PC-3 (cell line): Measurements from ENCODE around the gene GAB2. TPM values are rescaled to one million over a fixed set of nuclear protein-coding genes. Genes with fewer than 3 reads are reported as not detected.
A peak's percentile ranks its signal among the peaks of the same experiment; 100 is the strongest.

Experiments
- ATAC-seq: fragments of 200-7000 bp; cut with Tn5 transposase; 2 replicates; pipeline ENCODE4 v1.9.1; 2020; ENCODE audit warnings: mild to moderate bottlenecking, moderate library complexity
- BruUV-seq: library from RNA; stranded (reverse); fragments of 400-500 nt; replicated peaks from 2 replicates; lab custom pipeline; 2021; lab: Mats Ljungman, UMichigan
- CTCF ChIA-PET: fragments of 300-600 bp; sonication (Branson Sonifier 250); formaldehyde crosslinking; loops from one replicate; lab custom pipeline; 2022; ENCODE audit warnings: antibody characterized with exemption; lab: Charles Lee
- POLR2A ChIA-PET: fragments of 300-600 bp; sonication (Branson Sonifier 250); formaldehyde crosslinking; loops from one replicate; lab custom pipeline; 2022; ENCODE audit warnings: antibody characterized with exemption; ENCODE audit not compliant: unreplicated experiment; lab: Charles Lee
- DNase-seq: peaks from one replicate; pipeline ENCODE4 v3.0.0-alpha.2; 2015
- H2AFZ ChIP-seq: fragments of 300-600 bp; sonication (generic); 2 replicates; pipeline ENCODE4 v1.6.0; 2016; ENCODE audit warnings: antibody characterized with exemption, low read length
- H3F3A ChIP-seq: fragments of 300-600 bp; sonication (generic); one replicate; pipeline ENCODE4 v1.6.0; 2017; ENCODE audit warnings: antibody characterized with exemption, low read length, control low read depth, mild to moderate bottlenecking; ENCODE audit not compliant: unreplicated experiment
- H3K27ac ChIP-seq: fragments of 300-600 bp; sonication (generic); 2 replicates; pipeline ENCODE4 v1.5.1; 2016; ENCODE audit warnings: mild to moderate bottlenecking, low read length
- H3K27me3 ChIP-seq: fragments of 300-600 bp; sonication (generic); 2 replicates; pipeline ENCODE4 v1.6.1; 2016; ENCODE audit warnings: low read length, mixed read lengths
- H3K36me3 ChIP-seq: fragments of 300-600 bp; sonication (generic); 2 replicates; pipeline ENCODE4 v1.6.1; 2016; ENCODE audit warnings: low read depth, mixed run types, low read length, mixed read lengths
- H3K4me1 ChIP-seq: fragments of 300-600 bp; sonication (generic); 2 replicates; pipeline ENCODE4 v1.5.1; 2016; ENCODE audit warnings: low read length; ENCODE audit not compliant: insufficient read depth
- H3K4me2 ChIP-seq: fragments of 300-600 bp; sonication (generic); 2 replicates; pipeline ENCODE4 v1.6.0; 2016; ENCODE audit warnings: low read length
- H3K4me3 ChIP-seq: fragments of 300-600 bp; sonication (generic); 2 replicates; pipeline ENCODE4 v1.5.1; 2016; ENCODE audit warnings: mild to moderate bottlenecking, low read length, mixed read lengths
- H3K79me2 ChIP-seq: fragments of 300-600 bp; sonication (generic); 2 replicates; pipeline ENCODE4 v1.6.1; 2017; ENCODE audit warnings: low read length, mixed read lengths
- H3K9ac ChIP-seq: fragments of 300-600 bp; sonication (generic); 2 replicates; pipeline ENCODE4 v1.6.0; 2016; ENCODE audit warnings: mild to moderate bottlenecking, low read length
- H3K9me2 ChIP-seq: fragments of 300-600 bp; sonication (generic); replicated peaks from 2 replicates; pipeline ENCODE4 v1.6.1; 2016; ENCODE audit warnings: mixed run types, low read length, mixed read lengths
- H3K9me3 ChIP-seq: fragments of 300-600 bp; sonication (generic); 2 replicates; pipeline ENCODE4 v1.6.1; 2016; ENCODE audit warnings: low read length, mixed read lengths
- H4K20me1 ChIP-seq: fragments of 300-600 bp; sonication (generic); 2 replicates; pipeline ENCODE4 v1.6.1; 2016; ENCODE audit warnings: low read length, mixed read lengths
- EZH2 ChIP-seq: fragments of 300-600 bp; sonication (generic); IDR thresholded peaks from one replicate; pipeline ENCODE4 v1.6.1; 2017; ENCODE audit warnings: antibody characterized with exemption, mild to moderate bottlenecking, low read length; ENCODE audit not compliant: unreplicated experiment
- EZH2phosphoT487 ChIP-seq: fragments of 300-600 bp; sonication (generic); IDR thresholded peaks from 2 replicates; pipeline ENCODE4 v1.6.1; 2018; ENCODE audit warnings: mild to moderate bottlenecking, antibody characterized with exemption, low read length, borderline replicate concordance
- intact Hi-C: fragments of 100-400 bp; cut with micrococcal nuclease; formaldehyde crosslinking; loops from 2 replicates; pipeline ENCODE4 v1.9.0; 2023
- total RNA-seq: library from RNA; depleted of rRNA; stranded (reverse); fragments of >200 nt; gene quantifications from 2 replicates; pipeline ENCODE4 v1.2.3, GENCODE V29; 2014
- TF ChIP-seq, protein P1 (sequence below): fragments of 300-600 bp; sonication (generic); conservative IDR thresholded peaks from 2 replicates; pipeline ENCODE4 v1.5.1; 2017; ENCODE audit warnings: antibody characterized with exemption, low read depth, mild to moderate bottlenecking, low read length

The GAB2 gene
- total RNA-seq, 1 experiment from 2014 or later = 7.1 TPM

DNA sequence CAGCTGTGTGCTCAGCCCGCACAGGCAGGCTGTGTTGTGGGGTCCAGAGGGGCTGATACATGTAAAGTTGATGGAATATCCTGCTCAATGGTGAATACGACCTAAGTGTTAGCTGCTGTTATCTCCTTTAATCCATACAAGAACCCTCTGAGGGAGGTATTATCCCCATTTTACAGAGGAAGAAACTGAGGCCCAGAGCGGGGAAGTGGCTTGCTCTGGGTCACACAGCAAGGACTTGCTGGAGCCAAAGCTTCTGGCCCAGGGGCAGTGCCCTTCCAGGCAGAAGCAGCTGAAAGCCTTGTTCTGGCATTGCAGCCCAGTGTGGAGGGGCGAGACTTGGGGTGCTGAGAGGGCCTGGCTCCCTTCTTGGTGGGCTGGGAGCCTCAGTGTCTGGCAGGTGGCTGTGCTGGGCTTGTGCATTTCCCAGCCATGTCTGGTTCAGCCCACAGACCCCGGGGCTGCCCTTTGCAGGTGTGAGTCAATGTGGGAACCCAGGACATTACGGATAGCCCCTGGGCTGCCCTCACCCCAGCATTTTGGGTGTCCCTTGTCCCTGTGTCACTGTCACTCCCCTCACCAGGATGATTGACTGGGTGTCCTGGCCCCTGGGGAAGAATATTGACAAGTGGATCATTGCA, 218.5 kb downstream of the GAB2 start:
- H3K36me3 ChIP-seq = peaks cover 2% of the 10 kb centered on the region; the same call in 1 of the 2 replicates
- H3K9me3 ChIP-seq = no peaks in the 10 kb centered on the region
- TSS peak; percentile 20 for BruUV-seq
- H3K9me2 ChIP-seq = no peaks in the 10 kb centered on the region
- no peak overlapping the region for H3K4me2 ChIP-seq
- no peak overlapping the region for H3K4me3 ChIP-seq
- no peak overlapping the region for H2AFZ ChIP-seq
- no peak overlapping the region for H3K9ac ChIP-seq
- intact Hi-C loops = no loop called here
- H3K27me3 ChIP-seq = no peaks in the 10 kb centered on the region
- H3K79me2 ChIP-seq = no peaks in the 10 kb centered on the region
- H3K27ac ChIP-seq = no peak overlapping the region
- DNase-seq (no peak), ATAC-seq (no peak)
- CTCF ChIA-PET = no interaction called here
- peaks cover 8% of the 10 kb centered on the region for H3K4me1 ChIP-seq
- H4K20me1 ChIP-seq = no peaks in the 10 kb centered on the region
- TF ChIP-seq, protein P1, sequence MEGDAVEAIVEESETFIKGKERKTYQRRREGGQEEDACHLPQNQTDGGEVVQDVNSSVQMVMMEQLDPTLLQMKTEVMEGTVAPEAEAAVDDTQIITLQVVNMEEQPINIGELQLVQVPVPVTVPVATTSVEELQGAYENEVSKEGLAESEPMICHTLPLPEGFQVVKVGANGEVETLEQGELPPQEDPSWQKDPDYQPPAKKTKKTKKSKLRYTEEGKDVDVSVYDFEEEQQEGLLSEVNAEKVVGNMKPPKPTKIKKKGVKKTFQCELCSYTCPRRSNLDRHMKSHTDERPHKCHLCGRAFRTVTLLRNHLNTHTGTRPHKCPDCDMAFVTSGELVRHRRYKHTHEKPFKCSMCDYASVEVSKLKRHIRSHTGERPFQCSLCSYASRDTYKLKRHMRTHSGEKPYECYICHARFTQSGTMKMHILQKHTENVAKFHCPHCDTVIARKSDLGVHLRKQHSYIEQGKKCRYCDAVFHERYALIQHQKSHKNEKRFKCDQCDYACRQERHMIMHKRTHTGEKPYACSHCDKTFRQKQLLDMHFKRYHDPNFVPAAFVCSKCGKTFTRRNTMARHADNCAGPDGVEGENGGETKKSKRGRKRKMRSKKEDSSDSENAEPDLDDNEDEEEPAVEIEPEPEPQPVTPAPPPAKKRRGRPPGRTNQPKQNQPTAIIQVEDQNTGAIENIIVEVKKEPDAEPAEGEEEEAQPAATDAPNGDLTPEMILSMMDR = no peak
- TF ChIP-seq EZH2 (no peak), EZH2phosphoT487 (no peak)
- POLR2A ChIA-PET = interaction anchor here (0.5 kb wide), 1 partner anchor 24 kb away, joined by 8 read pairs; no protein-coding TSS in a partner anchor
- H3F3A ChIP-seq = no peaks in the 10 kb centered on the region

DNA sequence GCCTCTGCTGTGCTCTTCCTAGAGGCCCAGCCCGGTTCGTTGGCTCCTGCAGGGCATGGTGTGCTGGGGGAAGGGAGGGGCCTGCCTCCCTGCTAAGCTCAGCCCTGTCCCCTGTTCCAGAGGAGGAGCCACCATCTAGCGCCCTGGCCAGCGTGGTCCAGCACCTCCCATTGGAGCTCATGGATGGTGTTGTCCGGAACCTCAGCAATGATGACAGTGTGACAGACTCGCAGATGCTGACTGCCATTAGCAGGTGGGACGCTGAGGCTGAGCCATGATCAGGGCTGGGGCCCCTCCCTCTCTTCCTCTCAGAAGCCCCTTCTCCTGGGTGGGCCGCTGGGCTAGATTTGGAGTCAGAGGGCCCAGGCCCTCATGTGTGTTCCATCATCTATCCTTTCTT, 219.8 kb downstream of the GAB2 start:
- intact Hi-C loops = no loop called here
- Histone ChIP-seq H3K4me1 (peaks cover 10% of the 10 kb centered on the region), H4K20me1 (no peaks in the 10 kb centered on the region), H2AFZ (no peak overlapping the region), H3K27ac (no peak overlapping the region), H3F3A (no peaks in the 10 kb centered on the region), H3K4me3 (no peak overlapping the region), H3K9me3 (no peaks in the 10 kb centered on the region), H3K27me3 (no peaks in the 10 kb centered on the region), H3K36me3 (peaks cover 2% of the 10 kb centered on the region; the same call in 1 of the 2 replicates), H3K79me2 (no peaks in the 10 kb centered on the region), H3K9me2 (no peaks in the 10 kb centered on the region), H3K9ac (no peak overlapping the region), H3K4me2 (no peak overlapping the region)
- TF ChIP-seq EZH2 (no peak), EZH2phosphoT487 (no peak)
- TF ChIP-seq, protein P1 = no peak
- ChIA-PET CTCF (no interaction called here), POLR2A (no interaction called here)
- BruUV-seq = no TSS peak
- no peak for DNase-seq
- ATAC-seq = no peak

DNA sequence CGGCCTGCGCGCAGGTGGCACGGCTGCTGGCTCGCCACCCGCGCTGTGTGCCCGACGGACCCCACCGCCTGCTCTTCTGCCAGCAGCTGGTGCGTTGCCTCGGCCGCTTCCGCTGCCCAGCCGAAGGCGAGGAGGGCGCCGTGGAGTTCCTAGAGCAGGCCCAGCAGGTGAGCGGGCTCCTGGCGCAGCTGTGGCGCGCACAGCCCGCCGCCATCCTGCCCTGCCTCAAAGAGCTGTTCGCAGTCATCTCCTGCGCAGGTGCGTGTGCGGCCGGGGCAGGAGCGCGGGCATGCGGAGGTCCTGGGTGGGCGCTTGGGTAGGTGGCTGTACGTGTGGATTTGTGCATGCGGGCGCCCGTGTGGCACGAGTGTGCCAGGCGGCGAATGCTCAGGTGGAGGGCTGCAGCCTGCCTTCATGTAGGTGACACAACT, 220.9 kb downstream of the GAB2 start:
- no TSS peak for BruUV-seq
- no peaks in the 10 kb centered on the region for H4K20me1 ChIP-seq

More for the DNA sequence above, 220.9 kb downstream of the GAB2 start:
- POLR2A ChIA-PET = no interaction called here
- ATAC-seq (no peak), DNase-seq (no peak)
- Histone ChIP-seq H3K9me2 (no peaks in the 10 kb centered on the region), H3K4me1 (peaks cover 10% of the 10 kb centered on the region), H3K27ac (no peak overlapping the region), H3K4me2 (no peak overlapping the region), H3K9ac (no peak overlapping the region), H3K36me3 (peaks cover 2% of the 10 kb centered on the region; the same call in 1 of the 2 replicates), H3F3A (no peaks in the 10 kb centered on the region), H3K9me3 (no peaks in the 10 kb centered on the region), H3K4me3 (no peak overlapping the region), H3K27me3 (no peaks in the 10 kb centered on the region), H3K79me2 (peaks cover 6% of the 10 kb centered on the region; the same call in 1 of the 2 replicates), H2AFZ (no peak overlapping the region)
- CTCF ChIA-PET = no interaction called here
- TF ChIP-seq, protein P1 = no peak
- TF ChIP-seq EZH2 (no peak), EZH2phosphoT487 (no peak)
- intact Hi-C loops = no loop called here
